Erythroblast (primary cell): ENCODE results near the gene HJURP.

Experiments used
- GATA1 ChIP-seq: IDR thresholded peaks from 2 replicates; pipeline ENCODE4 v1.6.1; 2011; ENCODE audit warnings: low read depth, mild to moderate bottlenecking, control low read depth, low read length, moderate library complexity
- POLR2A ChIP-seq: IDR thresholded peaks from 2 replicates; pipeline ENCODE4 v1.6.1; 2011; ENCODE audit warnings: mild to moderate bottlenecking, low read length

DNA sequence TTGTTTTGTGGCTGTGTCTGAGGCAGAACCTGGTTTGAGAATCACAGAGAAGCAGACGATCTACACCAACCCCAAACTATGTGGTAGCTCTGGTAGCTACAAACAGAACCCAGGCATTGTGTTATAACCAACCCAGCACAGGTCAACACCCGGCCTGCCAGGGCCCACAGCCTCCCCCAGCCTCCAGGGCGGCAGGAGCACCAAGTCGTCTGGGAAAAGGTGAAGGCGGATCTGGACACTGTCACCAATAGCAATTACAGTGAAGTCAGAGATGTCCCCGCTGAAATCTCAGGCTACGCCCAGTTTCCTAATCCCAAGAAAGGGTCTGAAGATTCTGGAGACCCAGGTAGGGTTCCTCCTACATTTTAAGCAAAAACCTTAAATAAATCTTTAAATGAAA is 3.6 kb downstream of the HJURP start:
- TF ChIP-seq POLR2A (no peak), GATA1 (no peak)
